K562 treated with DMSO at 1 percent for 12 hours (cell line): ENCODE measurements around the gene TUBA3C. TPM values are rescaled to one million over a fixed set of nuclear protein-coding genes. Genes with fewer than 3 reads are reported as not detected.

Source experiments
- total RNA-seq: library from RNA; unstranded; fragments of 300-600 nt; gene quantifications from 2 replicates; pipeline ENCODE4 v1.2.3, GENCODE V29; 2022; ENCODE audit not compliant: insufficient read depth

The TUBA3C gene
- total RNA-seq = 22.8 and 23.1 TPM in 2 replicates

GRCh38 chr13:19181621-19182485 lies at the start of gene TUBA3C:
Gene TUBA3C, minus strand, starts transcription at chr13:19181824. Its CDS starts 77 bp downstream, at chr13:19181747.

